ENCODE results near the gene DNAI4.
"Not testable (repeated sequence)": the region's sequence is repeated elsewhere in the genome, so short reads cannot be mapped to it uniquely, and the experiment has no call there.

The DNAI4 gene

DNA sequence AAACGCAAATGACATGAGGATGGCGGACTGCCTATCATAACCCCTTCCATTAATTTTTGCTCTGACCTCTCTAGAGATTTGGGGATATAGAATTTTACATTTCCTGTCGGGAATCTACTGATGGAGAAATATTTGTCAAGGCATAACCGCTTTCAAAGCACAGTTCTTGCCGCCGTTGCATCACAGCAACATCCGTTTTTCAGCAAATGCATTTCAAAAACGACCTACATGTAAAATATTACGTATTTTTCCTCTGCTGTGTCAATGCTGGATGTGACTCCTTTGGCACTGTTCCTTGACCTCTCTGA, 5.0 kb upstream of the DNAI4 start:
- DNase-seq (ENCODE audit: low read depth): no peak

DNA sequence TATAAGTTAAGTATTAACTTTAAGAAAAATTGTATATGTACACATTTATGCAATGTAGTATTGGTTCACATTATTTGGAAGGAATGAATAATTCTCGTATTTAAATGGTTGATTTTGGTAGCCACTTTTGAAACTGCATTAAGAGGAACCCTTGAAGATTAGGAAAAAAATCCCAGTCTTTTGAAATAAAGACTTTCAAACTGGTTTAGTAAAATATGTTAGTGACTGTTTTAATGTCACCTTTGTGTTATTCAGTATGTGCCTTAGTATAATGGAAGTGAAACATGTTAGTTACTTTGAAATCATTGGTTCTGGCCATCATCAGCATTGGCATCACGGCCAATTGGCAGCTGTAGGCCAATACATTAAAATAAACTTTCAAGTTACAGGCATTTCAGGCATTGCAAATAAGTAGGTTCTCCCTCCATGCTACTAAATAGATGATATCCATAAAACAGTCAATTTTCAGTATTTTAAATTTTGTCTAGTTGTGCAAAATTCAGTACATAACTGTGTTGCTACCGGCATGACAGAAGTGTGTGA, 4.6 kb upstream of the DNAI4 start:
- no peak for DNase-seq (ENCODE audit: low read depth)

DNA sequence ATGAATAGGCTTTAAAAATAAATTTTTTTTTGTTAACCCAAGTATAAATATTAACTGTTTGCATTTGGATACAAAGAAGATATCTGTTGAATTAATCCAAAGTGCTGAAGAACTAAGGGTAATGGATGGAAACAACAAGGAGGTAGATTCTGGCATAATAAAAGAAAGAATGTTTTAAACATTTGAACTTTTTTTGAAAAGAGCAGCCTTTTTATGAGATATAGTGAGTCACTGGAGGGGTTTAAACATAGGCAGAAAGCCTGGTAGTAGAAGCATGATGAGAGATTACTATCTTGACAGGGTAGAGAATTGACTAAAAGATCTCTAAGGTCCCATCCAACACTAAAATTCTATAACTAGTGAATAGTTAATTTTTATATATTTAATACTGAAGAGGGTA, 2.9 kb upstream of the DNAI4 start:
- DNase-seq (ENCODE audit: low read depth): no peak

DNA sequence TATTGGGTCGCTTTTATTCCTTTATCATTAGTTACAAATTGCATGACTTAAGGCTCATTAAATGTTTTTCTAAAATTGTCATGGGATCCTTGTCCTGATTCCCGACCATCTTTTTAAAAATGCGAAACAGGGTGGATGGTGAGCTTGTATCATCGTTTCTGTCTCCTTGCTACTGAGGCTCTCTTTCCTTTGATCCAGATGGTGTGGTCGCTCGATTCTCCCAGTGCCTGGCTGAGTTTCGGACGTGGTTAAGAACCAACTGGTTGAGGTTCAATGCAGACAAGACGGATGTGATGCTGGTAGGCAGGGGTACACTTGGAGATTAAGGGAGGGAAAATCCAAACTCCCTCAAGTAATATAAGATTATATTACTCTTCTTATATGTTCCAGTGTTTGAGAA, 1.3 kb upstream of the DNAI4 start:
- no peak for DNase-seq (ENCODE audit: low read depth)

DNA sequence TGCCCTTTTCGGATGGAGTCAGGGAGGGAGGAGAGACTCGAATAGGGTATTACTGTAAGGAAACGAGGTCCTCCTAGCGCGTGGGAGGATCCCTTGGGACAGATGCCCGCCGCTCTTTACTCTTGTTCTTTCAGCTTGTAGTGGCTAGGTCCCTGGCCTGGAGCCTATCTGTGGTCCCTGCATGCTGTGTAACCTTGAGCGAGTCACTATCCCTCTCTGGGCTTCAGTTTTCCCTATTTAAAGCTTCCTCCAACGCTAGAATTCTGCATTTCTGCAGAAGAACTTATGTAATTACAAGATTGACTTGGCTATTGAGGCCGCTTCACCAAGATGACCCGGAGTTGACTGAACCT, 878 bp upstream of the DNAI4 start:
- no peak for DNase-seq (ENCODE audit: low read depth)

DNA sequence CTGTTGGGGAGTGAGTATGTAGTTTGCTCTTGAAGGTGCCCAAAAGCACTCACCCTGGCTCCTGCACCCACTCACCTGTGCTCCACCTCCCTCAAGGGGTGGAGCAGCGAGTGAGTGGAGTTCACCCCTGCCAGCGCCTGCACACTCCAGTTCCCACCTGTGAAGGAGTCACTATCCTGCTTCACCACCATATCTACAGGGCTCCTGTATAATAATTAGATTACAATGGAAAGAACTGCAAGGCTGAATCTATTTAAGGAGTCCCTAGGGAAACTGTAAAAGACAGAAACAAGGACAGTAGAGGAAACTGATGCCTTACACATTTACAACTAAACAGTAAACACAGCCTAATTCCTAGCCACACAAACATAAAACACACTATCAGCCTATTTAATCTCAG, 4.1 kb downstream of the DNAI4 start:
- DNase-seq (ENCODE audit: low read depth): no peak

DNA sequence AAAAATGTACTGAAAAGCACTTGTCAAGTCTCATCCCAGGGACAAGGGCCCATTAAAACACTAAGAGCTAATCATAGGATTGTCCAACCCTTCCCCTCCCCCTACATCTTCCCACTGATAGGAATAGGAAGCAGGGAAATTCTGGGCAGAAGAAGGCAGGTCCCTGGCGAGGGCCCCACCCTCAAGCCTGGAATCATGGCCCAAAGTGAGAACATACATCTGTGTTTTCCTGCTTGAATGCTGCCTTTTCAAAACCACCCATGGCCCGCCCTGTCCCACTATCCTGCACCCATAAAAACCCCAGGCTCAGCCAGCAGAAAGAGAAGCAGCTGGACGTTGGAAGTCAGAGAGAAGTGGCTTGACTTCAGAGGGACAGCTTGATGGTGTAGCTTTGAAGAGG, 4.8 kb downstream of the DNAI4 start:
- DNase-seq (ENCODE audit: low read depth): no peak

DNA sequence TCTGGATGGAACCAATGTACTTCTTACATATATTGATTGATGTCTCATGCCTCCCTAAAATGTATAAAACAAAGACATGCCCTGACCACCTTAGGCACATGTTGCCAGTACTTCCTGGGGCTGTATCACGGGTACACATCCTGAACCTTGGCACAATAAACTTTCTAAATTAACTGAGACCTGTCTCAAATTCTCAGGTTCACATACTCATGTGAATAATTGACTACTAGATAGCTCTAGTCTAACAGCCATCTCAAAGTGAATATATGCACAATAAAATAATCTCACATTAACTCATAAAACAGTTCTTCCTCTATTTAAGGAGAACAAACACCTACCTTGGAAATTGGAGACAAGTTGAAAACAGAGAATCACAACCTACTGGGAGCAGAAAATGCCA, 5.6 kb downstream of the DNAI4 start:
- no peak for DNase-seq (ENCODE audit: low read depth)

DNA sequence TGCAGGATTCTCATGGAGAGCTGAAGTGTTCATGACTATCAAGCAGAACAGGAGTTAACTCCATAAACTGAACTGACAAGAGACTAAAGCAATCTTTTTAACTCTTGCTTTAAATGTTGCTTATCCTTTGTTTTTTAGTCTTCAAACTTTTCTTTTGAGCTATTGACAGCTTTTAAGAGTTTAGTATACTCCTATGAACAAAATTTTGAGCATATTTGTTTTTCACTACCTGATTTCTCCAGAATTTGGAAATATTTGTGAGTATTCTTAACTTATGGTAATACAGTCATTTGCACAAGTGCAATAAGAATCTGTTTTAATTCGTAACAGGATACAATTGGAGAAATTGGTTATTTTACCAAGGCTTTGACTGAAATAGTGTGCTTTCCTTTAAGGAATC, 7.2 kb downstream of the DNAI4 start:
- no peak for DNase-seq (ENCODE audit: low read depth)

DNA sequence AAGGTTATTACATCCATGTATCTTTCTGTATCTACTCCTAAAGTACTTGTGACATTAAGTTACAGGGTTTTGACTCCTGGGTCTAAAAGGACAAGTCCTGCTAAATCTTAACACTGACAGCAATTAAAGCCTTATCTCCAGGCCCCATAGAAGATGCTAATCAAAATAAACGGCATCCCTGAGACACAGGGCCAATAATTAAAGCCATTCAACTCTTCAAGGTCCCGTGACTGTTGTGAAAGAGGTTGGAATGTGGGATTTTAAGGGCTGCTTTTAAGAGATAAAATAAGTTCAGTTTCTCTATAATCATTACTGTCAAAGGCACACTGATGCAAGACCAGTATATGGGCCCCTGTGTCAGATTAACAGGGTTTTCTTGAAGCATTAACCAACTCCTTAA, 8.3 kb downstream of the DNAI4 start:
- no peak for DNase-seq (ENCODE audit: low read depth)

DNA sequence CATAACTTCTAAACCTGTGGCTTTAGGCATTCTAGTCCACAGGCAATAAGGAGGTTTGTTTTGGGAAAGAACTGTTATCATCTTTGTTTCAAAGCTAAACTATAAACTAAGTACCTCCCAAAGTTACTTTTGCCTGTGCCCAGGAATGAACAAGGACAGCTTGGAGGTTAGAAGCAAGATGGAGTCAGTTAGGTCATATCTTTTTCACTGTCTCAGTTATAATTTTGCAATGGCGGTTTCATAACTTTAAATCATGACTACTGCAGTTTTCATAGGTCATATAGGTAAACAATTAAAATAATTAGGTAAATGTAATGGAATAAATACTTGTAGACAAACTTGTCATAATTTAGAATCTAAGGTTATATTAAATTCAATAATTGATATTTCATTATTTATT, 9.5 kb downstream of the DNAI4 start:
- not testable (repeated sequence) for DNase-seq (ENCODE audit: low read depth)

DNA sequence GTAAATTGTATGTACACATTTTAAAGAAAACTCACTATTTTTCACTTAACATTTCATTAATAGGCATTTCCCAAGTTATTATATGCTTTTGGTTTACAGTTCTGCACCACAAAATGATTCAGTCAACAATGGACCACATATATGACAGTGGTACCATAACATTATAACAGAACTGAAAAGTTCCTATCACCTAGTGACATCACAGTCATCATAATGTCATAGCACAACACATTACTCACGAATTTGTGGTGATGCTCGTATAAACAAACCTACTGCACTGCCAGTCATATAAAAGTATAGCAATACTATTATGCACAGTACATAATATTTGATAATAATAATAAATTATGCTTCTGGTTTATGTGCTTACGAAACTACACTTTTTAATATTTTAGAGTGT, 30.9 kb downstream of the DNAI4 start:
- DNase-seq (ENCODE audit: low read depth): no peak

DNA sequence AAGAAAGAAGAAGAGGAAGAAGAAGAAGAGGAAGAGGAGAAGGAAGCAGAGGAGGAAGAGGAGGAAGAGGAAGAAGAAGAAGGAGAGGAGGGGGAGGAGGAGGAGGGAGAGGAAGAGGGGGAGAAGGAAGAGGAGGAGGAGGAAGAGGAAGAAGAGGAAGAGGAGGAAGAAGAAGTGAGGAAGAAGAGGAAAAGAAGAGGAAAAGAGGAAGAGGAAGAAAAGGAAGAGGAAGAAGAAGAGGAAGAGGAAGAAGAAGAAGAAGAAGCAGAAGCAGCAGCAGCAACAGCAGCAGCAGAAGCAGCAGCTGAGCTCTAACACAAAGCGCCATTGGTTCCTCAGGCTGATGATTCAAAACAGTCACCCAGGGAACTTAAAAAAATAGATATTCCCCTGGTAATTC, 34.0 kb downstream of the DNAI4 start:
- no peak for DNase-seq (ENCODE audit: low read depth)

DNA sequence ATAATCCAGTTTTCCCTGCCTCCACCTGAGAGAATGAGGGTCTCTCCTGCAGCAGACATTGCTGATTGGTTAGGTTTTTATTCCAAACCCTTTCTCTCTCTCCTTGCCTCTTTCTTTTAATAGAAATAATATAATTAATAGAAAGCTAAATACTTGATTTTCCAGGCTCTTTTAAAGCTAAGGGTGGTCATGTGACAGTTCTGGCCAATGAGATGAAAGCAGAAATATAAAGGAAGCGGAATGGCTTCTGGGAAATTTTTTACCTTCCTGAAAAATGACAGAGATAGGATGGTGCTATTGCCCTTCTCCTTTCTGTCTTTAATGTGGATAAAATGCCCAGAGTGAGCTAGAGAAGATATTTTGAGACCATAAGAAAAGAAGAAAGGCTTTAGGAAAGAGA, 35.6 kb downstream of the DNAI4 start:
- DNase-seq (ENCODE audit: low read depth): no peak

DNA sequence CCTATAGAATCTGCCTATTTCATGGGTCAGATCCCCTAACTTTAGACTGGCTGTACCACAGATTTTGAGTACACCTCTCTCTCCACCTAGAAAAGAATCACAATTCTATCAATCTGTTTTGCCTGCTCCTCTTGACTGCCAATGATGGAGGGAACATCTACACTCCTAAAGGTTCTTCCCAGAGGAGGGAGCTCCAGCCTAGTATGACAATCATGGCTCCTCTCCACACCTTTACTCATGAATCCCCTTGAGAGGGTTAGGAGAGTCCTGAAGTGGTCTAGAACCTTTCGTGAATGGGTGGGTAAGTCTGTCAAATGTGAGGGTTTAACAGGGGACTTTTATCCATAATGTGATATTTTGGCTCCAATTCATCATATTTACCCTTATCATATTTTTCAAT, 48.0 kb downstream of the DNAI4 start:
- no peak for DNase-seq (ENCODE audit: low read depth)

DNA sequence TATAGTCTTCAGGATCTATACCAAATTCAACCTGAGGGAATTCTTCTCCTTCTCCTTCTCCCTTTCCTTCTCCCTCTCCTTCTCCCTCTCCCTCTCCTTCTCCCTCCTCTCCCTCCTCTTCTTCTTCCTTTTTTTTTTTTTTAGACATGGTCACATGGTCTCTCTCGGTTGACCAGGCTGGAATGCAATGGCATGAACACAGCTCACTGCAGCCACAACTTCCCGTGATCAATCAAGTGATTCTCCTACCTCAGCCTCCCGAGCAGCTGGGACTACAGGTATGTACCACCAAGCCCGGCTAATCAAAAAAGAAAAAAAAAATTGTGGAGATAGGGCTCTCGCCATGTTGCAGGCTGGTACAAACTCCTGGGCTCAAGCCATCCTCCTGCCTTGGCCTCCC, 51.5 kb downstream of the DNAI4 start:
- DNase-seq (ENCODE audit: low read depth): no peak

DNA sequence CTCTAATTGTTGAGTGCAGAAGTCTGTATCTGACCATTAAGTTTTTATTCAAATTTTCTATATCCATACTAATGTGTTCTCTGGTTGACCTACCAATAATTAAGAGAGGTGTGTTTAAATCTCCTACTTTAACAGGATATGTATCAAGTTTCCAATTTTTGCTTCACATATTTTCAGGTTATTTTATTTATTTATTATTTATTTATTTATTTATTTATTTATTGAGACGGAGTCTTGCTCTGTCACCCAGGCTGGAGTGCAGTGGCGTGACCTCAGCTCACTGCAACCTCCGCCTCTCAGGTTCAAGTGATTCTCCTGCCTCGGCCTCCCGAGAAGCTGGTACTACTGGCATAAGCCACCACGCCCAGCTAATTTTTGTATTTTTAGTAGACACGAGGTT, 52.6 kb downstream of the DNAI4 start:
- not testable (repeated sequence) for DNase-seq (ENCODE audit: low read depth)

DNA sequence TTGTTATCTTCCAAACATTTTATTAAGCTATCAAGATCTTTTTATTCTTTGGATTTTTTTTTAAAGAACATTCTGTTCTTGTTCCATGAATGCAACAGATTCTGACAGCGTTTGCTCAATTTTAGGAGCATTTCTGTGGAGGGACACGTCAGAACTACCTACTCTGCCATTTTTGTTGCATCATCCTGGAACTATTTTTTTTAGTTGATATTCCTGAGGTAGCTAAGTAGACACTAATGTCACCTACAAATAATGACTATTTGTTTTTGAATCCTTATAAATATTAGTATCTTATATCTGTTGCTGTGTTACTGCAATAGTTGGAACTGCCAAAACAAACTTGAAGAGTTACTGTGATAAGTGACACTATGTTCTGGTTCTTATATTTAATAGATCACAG, 57.2 kb downstream of the DNAI4 start:
- no peak for DNase-seq (ENCODE audit: low read depth)

DNA sequence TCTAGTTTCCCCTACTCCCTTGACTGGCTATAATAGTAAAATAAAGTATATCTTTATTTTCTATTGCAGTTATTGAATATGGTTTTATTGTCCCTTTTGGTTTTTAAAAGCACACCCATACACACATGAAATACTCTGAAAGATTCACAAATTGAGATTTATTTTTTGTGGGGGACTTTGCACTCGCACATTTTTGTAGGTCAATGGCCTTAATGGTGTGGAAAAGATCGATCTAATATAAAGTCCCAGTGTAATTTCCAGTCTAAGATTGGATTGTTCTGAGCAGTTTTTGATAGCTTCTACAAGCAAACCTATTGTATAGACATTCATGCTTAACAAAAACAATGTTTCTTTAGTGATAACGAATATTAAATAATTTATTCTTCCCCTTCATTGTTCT, 64.1 kb downstream of the DNAI4 start:
- no peak for DNase-seq (ENCODE audit: low read depth)

DNA sequence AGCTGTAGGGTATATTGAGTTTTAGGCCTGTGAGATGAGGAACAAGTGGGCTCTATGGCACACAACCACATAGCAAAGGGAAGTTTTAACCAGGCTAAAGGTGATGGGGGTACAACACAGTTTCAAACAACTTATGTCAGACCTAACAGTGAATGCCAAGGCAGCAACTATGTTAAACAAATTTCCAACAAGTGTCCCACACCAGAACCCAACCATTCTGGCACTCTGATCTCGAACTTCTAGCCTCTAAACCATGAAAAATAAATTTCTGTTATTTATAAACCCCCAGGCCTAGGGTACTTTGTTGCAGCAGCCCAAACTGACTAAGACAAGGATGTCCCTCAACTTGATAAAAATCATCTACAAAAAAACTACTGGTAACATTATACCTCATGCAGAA, 71.3 kb downstream of the DNAI4 start:
- no peak for DNase-seq (ENCODE audit: low read depth)

DNA sequence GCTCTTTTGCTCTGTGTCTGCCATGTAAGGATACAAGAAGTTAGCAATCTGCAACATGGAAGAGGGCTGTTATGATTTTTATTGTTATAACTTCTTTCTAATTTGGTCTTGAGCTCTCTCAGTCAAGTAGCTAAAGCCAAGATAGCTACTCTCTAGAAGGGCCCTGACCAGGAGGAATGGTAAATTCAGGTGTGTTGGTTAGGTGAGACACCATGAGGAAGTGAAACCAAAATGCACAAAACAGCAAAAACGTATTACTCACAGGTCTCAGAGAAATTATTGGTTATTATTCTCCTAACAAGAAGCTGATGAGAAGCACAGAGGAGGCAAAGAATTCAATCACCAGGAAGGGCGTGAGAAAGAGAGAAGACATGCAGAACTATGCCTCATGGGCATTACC, 71.8 kb downstream of the DNAI4 start:
- DNase-seq (ENCODE audit: low read depth): no peak

DNA sequence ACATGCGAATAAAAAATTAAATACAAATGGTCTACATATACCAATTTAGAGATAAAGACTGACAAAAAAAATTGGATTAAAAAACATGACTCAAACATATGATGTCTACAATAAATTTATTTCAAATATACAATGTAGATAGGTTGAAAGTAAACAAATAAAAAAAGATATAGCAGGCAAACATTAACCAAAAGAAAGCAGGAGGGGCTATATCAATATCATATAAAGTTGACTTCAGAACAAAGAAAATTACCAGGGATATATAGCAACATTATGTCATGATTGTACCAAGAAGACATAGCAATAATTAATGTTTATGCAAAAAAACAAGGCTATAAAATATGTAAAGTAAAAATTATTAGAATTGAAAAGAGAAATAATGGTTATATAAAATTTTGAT, 73.7 kb downstream of the DNAI4 start:
- no peak for DNase-seq (ENCODE audit: low read depth)

DNA sequence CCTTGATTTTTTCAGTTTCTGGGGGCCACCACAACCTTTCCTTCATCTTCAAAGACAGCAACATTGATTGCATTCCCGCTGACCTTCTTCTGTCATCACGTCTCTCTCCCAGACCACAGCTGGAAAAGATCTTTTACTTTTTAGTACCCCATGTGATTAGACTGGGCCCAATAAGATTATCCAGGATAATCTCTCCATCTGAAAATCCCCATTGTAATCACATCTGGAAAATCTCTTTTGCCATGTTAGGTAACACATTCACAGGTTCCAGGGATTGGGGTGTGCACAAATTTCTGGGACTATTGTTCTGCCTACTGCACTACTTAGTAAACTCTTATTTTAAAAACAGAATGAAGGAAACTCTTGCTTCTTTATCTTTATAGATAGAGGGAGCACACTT, 76.5 kb downstream of the DNAI4 start:
- no peak for DNase-seq (ENCODE audit: low read depth)

DNA sequence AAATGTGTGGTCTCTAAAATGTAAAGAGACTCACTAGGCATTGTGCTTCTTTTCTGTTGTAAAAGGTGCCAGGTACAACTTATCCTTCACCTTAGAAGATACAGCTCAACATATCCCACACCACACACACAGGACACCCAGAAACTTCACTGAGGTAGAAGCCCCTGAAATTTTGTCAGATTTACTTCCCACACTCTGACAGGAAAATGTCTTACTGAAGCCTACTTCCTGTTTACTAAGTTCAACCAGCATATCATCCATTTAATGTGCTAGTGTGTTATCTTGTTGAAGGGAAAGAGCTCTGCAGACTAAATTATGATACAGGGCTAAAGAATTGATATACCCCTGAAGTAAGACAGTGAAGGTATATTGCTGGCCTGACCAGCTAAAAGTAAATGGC, 83.7 kb downstream of the DNAI4 start:
- no peak for DNase-seq (ENCODE audit: low read depth)

DNA sequence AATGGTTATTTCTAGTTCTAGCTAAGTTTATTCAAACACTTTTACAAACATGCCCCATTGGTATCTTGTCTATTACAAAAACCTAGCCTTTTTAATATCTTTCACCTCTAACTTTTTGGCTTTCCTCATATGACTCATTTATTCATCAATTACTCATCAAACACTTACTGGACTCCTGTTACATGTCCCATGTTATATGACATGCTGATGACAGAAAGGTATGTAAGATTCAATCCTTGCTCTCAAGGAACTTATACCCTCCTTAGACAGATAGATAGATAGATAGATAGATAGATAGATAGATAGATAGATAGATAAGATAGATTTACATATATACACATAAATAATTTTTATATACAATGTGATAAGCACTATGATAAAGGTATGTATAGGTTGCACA, 89.7 kb downstream of the DNAI4 start:
- DNase-seq (ENCODE audit: low read depth): no peak

DNA sequence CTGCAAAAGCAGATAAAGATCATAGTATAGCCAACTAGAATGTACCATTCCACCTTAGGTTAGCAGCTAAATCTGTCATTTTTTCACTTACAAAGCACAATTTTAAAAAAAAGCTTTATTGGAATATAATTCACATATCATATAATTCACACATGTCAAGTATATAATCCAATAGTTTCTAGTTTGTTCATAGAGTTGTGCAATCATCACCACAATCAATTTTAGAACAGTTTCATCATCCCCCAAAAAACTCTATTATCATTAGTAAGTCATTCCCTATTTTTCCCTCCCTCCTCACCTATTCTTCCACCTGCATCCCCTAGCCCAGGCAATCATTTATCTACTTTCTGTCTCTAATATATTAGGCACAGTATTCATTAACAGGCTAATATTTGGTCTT, 91.5 kb downstream of the DNAI4 start:
- no peak for DNase-seq (ENCODE audit: low read depth)

Measured in activated T-cell treated with anti-CD3 and anti-CD28 coated beads for 24 hours (primary cell).